Epithelial cell of prostate (primary cell): Measurements from ENCODE around the gene RASGRF1.

Source experiments
- DNase-seq: peaks from one replicate; pipeline ENCODE4 v3.0.0-alpha.2; 2011; ENCODE audit warnings: low read depth, low spot score
- H3K27ac ChIP-seq: fragments of 450-650 bp; 2 replicates; pipeline ENCODE4 v1.5.1; 2017; ENCODE audit warnings: mild to moderate bottlenecking

Gene RASGRF1

DNA sequence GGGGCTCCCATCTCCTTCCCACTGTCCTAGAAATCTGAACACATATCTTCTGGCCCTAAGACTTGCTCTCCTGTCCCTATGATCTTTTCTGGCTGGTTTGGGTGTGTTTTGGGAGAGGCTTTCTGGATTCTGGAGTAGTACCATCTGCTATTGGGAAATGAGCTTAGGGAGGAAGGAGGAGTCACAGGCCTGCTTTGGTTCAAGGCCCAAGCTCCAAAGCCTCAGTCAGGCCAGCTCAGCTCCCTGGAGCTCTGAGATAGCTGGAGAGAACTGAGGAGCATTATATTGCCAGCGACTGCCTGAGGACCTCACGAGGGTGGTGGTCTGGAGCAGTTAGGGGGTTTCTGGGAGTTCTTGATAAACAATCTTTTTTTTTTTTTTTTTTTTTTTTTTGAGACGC is 18.7 kb downstream of the RASGRF1 start:
- H3K27ac ChIP-seq = no peak overlapping the region
- no peak for DNase-seq

- no peak overlapping the region for H3K27ac ChIP-seq
- DNase-seq = no peak
These were observed 21.8 kb downstream of the RASGRF1 start for GRCh38 chr15:79068790-79069189.

DNA sequence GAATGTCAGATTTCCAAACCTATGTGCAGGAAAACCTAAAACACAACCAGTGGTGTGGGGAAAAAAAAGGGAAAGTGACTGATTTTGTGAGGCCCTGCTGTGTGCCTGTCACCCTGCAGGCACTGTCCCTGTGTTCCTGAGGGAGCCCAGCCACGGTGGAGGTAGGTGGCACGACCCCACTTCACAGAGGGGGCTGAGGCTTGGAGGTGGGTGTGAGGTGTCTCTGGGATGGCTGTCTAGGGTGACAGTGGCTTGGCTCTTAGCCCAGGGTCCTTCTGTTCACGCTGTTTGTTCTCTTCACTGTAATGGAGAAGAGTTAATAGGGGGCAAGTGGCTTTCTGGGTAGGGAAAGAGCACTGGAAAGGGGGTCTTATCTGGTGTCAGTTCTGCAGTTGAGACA is 22.6 kb downstream of the RASGRF1 start:
- no peak for DNase-seq
- H3K27ac ChIP-seq = no peak overlapping the region

GRCh38 chr15:79067072-79067833 is 23.3 kb downstream of the RASGRF1 start:
- no peak for DNase-seq
- H3K27ac ChIP-seq = no peak overlapping the region

DNA sequence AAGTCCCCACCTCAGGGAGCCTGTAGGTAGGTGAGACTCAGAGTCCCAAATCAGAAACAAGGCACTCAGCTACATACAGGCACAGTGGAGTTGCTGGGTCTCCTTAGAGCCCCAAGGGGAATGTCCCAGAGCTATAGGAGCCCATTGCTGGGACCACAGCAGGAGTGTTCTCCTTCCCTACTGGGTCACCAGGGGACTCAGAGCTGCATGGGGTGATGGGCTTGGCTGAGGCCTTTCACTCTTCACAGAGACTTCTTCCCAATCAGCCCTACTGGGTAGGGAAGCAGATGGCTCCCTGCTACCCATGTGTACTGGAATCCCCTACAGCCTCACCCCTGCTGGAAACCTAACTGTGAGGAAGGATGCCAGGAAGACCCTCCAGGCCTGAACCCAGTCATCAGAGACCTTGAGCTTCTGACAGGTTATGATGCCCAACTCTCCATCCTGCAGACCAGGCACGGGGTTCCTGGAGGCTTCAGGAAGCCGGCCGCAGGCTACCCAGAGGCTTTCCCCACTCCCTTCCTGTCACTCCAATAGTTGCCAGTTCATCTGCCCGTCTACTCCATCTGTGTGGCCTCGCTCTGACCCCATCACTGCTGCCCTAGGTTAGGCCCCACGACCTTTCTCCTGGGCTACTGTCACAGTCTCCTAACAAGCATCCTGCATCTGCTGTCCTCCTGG is 24.0 kb downstream of the RASGRF1 start:
- no peak for DNase-seq
- H3K27ac ChIP-seq = no peak overlapping the region

DNA sequence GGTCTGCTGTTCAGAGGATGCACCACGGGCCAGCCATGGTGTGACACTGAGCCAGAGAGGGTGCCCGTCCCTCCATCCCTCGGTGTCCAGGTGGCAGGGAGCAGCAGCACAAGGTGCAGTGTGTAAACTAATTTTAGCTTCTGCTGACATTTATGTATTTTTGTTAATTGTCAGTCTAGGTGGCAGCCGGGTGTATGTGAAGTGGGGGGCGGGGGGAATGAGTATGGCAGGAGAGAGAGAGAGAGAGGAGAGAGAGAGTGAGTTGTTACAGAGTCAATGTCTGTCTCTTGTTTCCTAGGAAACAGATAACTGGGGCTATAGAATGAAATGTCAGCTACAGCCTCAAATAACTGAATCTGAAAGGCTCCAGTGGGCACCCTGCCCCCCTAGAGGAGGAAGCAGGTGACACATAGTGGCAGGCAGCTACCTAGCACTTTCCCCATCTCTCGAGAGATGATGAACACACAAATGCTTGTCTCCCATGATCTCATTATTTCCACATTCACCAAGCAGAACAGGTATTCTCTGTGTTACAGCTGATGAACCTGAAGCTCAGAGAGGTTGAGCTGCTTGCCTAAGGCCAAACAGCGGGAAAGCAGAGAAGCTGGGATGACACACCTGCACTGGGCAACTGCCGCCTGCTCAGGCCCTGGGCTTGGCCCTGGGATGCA is 24.7 kb downstream of the RASGRF1 start:
- no peak overlapping the region for H3K27ac ChIP-seq

DNA sequence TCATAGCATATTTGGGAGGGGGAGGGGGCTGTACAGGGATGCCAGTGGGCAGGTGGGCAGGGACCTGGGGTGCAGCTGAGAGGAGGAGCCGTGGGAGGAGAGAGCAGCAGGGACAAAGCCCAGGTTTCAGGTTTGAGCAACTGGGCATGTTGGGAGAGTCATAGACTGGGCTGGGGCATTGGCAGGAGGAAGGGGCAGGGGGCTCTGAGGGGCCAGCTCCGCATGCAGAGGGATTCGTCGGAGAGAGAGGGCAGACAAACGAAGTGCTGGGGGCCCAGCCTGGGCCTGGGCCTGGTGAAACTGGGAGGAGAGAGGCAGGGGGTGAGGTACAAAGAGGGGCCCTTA is 25.2 kb downstream of the RASGRF1 start:
- DNase-seq = no peak
- no peak overlapping the region for H3K27ac ChIP-seq

More for the DNA sequence above, 24.7 kb downstream of the RASGRF1 start:
- no peak for DNase-seq

GRCh38 chr15:79064496-79064895 is 26.1 kb downstream of the RASGRF1 start:
- H3K27ac ChIP-seq = no peak overlapping the region
- no peak for DNase-seq

GRCh38 chr15:79060175-79060574 is 30.4 kb downstream of the RASGRF1 start:
- no peak for DNase-seq
- no peak overlapping the region for H3K27ac ChIP-seq

DNA sequence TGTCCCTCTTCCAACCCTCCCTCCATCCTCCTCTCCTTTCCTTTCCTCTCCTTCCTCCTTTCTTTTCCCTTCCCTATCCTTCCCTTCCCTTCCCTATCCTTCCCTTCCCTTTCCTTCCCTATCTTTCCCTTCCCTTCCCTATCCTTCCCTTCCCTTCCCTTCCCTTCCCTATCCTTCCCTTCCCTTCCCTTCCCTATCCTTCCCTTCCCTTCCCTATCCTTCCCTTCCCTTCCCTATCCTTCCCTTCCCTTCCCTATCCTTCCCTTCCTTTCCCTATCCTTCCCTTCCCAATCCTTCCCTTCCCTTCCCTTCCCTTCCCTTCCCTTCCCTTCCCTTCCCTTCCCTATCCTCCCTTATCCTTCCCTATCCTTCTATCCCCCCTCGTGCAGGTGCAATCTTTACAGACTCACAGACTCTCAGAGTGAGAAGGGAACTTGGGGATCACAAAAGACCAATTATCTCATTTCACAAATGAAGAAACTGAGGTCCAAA is 31.5 kb downstream of the RASGRF1 start:
- no peak for DNase-seq

DNA sequence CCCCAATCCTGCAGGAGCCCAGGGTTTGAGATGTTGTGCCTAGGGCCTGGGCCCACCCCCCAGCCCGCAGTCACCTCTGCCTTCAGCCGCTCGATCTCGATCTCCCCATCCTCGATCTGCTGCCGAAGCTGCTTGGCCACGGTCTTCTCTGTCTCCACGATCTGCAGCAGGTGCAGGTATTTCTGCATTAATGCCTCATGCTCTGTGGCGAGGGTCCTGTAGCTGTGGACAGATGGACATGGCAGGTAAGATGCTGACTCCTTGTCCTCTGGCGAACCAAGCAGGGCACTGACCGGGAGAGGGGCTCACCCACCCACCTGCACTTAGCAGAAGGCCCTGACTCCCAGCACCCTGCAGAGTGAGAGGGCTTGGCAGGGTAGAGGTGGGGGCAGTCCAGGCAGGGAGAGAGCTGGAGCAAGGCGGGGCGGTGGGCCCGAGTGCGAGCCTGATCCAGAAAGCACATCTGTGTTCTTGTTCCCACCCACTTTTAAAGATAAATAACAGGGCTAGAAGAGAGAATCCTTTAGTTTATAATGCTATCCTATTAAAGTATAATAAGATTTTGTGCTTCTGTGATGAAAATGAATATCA is 32.2 kb downstream of the RASGRF1 start:
- H3K27ac ChIP-seq = no peak overlapping the region
- no peak for DNase-seq

More for the DNA sequence above, 31.5 kb downstream of the RASGRF1 start:
- H3K27ac ChIP-seq = no peak overlapping the region

- DNase-seq = no peak
- H3K27ac ChIP-seq = no peak overlapping the region
These were observed 33.5 kb downstream of the RASGRF1 start for GRCh38 chr15:79057050-79057449.

DNA sequence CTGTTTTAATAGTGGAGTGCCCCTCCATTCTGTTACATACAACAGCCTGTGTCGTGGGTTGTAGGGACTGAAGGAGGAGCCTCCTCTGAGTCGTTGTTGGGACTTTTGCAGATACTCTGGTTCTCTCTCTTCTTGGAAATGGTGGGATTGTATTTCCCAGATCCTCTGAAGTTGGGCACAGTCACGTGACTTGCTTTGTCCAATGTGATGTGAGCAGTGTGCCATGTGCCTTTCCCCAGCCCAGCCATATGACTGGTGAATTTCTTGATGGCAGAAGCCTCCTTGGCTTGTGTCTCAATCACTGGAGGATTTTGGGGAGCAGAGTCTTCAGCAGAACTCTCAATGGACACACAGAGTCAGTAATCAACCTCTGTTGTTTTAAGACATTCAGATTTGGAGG is 36.2 kb downstream of the RASGRF1 start:
- no peak for DNase-seq
- no peak overlapping the region for H3K27ac ChIP-seq

- no peak for DNase-seq
- H3K27ac ChIP-seq = no peak overlapping the region
These were observed 36.7 kb downstream of the RASGRF1 start for GRCh38 chr15:79053894-79054293.

- DNase-seq = no peak
- H3K27ac ChIP-seq = no peak overlapping the region
These were observed 38.4 kb downstream of the RASGRF1 start for GRCh38 chr15:79051941-79052731.

DNA sequence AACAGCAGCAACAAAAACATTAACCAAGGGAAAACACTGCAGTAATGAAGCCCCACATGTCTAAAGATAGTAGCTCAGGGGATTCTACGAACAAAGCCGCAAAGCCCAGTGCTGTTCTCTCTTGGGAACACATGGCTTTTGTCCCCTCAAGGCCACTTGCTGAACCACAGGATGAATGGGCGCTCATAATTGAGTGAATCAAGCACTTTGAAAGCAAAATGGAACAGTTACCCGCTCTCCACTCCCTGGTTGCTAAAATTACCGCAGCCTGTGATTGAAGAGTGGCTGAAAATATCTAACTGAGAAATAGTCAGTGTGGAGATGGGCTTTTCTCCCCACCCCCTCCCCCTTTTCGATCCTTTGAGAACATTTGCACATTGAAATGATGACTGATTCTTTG is 39.6 kb downstream of the RASGRF1 start:
- H3K27ac ChIP-seq = no peak overlapping the region
- no peak for DNase-seq

DNA sequence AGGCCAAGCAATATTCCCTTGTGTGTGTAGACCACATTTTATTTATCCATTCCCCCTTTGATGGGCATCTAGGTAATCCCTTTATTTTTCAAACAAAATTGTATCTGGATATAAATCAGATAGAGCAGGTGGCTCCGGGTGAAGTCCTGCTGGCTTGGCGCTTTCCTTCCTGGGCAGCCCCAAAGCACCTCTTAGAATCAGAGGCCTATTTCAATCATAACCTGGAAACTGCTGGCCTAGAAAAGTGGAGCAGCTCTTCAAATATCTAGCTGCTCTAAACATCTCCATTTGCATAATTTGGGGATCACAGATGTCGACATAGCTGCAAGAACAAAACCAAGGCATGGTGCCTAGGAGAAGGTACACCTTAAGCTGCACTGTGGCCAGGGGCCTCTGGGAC is 40.2 kb downstream of the RASGRF1 start:
- no peak overlapping the region for H3K27ac ChIP-seq
- DNase-seq = no peak

- DNase-seq = no peak
- H3K27ac ChIP-seq = no peak overlapping the region
These were observed 41.2 kb downstream of the RASGRF1 start for GRCh38 chr15:79049416-79049815.

DNA sequence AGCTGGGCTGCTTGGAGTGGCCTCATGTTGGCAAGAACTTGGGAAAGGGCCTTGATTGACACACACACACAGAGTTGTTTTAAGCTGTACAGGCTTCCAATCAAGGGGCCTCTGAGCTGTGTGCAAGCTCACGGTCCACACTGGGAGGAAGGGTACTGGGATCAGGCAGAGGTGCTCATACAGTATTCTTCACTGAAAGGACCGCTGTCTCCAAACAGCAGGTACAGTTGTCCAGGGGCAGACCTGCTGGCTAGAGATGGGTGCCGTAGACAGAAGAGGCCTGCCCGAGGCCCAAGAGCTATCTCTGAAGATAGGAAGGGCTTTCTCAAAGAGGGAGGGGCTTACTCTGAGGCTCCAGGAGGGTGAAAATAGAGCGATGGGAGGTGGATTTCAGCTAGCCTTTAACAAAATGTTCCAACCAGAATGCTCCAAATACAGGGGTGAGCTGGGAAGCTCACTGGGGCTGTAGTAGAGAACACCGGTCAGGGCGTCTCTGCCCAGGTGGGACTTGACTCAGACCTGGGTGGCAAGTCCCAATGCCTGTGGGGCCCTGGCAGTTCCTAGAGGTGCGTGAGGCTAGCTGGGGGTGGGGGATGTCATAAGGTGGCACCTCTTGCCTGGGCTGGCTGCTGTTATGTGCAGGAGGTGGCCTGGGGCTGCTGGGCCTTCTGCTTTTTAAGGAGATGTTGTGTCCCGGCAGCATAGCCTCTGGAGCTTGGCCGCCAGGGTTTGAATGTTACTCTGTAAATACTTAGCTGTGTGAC is 42.7 kb downstream of the RASGRF1 start:
- DNase-seq = no peak
- H3K27ac ChIP-seq = no peak overlapping the region
